GM13977 (cell line): Measurements from ENCODE around the gene PET100.

ENCODE experiments used
- DNase-seq: peaks from one replicate; pipeline ENCODE4 v3.0.0; 2012; ENCODE audit warnings: low spot score
- in situ Hi-C: fragments of 300-500 bp; cut with MboI; formaldehyde crosslinking; loops from one replicate; pipeline ENCODE4 v1.12.0; 2022; ENCODE audit warnings: low sequenced_read_pairs, low pct_unique_long_range_greater_than_20kb, mixed read lengths, inconsistent platforms; ENCODE audit not compliant: unreplicated experiment
- TF ChIP-seq, protein P1 (sequence below): IDR thresholded peaks from 2 replicates; pipeline ENCODE4 v1.5.1; 2012; ENCODE audit warnings: mild to moderate bottlenecking, control low read depth; ENCODE audit not compliant: insufficient read depth; ENCODE audit errors: extremely low read depth, missing control alignments

PET100 gene

DNA sequence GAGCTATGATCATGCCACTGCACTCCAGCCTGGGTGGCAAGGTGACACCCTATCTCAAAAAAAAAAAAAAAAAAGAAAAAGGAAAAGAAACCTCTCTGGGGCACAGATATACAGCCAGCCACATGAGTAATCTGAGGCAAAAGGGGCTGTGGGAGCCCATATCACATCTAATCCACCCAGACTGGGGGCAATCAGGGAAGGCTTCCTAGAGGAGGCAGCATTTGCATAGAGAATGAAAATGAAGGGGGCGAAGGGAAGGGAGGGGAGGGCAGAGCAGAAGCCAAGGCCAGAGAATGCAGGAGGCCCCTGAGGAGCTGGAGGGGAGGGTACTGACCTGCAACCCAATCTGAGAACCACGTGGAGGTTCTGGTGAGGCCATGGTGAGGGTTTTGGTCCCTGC lies 20.6 kb downstream of the PET100 start:
- TF ChIP-seq, protein P1, sequence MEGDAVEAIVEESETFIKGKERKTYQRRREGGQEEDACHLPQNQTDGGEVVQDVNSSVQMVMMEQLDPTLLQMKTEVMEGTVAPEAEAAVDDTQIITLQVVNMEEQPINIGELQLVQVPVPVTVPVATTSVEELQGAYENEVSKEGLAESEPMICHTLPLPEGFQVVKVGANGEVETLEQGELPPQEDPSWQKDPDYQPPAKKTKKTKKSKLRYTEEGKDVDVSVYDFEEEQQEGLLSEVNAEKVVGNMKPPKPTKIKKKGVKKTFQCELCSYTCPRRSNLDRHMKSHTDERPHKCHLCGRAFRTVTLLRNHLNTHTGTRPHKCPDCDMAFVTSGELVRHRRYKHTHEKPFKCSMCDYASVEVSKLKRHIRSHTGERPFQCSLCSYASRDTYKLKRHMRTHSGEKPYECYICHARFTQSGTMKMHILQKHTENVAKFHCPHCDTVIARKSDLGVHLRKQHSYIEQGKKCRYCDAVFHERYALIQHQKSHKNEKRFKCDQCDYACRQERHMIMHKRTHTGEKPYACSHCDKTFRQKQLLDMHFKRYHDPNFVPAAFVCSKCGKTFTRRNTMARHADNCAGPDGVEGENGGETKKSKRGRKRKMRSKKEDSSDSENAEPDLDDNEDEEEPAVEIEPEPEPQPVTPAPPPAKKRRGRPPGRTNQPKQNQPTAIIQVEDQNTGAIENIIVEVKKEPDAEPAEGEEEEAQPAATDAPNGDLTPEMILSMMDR, result no peak

DNA sequence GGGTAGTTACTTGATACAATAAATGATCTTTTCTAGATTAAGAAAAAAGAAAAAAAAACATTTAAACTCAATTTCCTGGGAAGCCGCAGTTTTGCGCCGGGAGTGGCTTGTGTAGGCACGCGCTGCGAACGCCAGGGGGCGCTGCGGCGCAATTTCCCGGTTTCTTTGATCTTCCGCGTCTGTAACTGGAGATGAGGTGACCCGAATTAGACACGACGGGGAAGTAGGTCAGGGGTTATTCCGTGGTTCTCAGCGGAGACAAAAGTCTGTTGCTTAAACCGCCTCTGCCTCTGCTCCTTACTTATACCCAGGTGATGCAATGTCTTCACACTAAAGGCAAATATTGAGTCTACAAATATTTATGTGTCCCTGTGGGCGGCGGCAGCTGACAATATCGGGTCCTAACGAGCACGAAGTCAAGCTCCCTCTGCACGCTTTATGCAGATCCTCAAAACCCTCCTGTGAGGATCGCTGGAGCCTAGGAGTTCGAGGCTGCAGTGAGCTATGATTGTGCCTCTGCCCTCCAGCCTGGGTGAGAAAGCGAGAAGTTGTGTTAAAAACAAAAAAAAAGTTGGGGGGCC lies 22.6 kb downstream of the PET100 start:
- in situ Hi-C loops, result no loop called here
- TF ChIP-seq, protein P1, result peak; percentile 90
- DNase-seq, result peak; percentile 88

More for the DNA sequence above, 20.6 kb downstream of the PET100 start:
- DNase-seq, result no peak
- in situ Hi-C loops, result no loop called here

DNA sequence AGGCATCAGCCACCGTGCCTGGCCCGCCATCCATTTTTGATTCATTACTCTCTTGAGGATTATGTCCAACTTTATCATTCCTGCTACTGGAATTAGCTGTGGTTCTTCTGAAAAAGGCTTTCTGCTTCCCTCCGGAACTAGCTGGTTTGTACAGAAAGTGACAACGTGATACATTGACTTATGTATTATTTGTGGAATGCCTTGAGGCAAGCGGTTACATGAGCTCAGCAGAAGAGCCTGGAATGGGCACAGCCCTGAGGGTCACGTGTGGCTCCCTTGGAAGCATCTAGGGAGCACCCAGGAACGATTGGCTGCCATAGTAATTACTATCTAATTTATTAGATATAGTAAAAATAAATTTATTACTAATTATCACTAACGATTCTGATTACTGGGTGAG lies 24.8 kb downstream of the PET100 start:
- in situ Hi-C loops, result no loop called here
- TF ChIP-seq, protein P1, result no peak
- no peak for DNase-seq

- DNase-seq, result no peak
- TF ChIP-seq, protein P1, result no peak
- in situ Hi-C loops, result no loop called here
Observed at GRCh38 chr19:7655581-7655980, 26.0 kb downstream of the PET100 start.

GRCh38 chr19:7657131-7657751 lies 27.6 kb downstream of the PET100 start:
- DNase-seq, result no peak

DNA sequence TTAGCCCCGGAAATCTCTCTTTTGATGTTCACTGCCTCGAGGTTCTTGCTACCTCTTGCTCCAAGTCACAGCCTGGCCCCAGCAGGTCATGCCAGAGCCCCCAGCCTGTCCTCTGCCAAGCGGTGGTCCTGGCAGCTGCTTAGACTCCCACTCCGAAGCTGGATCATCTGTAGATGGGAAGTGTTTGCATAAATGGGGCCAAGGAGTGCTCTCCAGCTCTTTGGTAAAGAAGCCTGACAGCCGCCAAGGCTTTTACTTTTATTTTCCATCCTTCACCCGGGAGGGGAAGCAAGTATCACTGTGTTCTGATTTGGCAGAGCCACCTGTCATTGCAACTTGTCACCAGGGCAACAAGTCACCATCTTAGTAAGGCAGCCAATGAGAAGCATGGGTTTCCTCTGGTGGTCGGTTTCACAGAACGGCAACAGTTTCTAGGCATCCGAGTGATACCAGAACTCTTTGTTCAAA lies 28.7 kb downstream of the PET100 start:
- DNase-seq, result peak; percentile 96

More at GRCh38 chr19:7657131-7657751, 27.6 kb downstream of the PET100 start:
- TF ChIP-seq, protein P1, result no peak
- in situ Hi-C loops, result no loop called here

More for the DNA sequence above, 28.7 kb downstream of the PET100 start:
- in situ Hi-C loops, result no loop called here
- TF ChIP-seq, protein P1, result no peak
